HepG2 (cell line): ENCODE measurements around the gene ADAT3. TPM values are rescaled to one million over a fixed set of nuclear protein-coding genes. Genes with fewer than 3 reads are reported as not detected.

ENCODE experiments used
- ATAC-seq: fragments of 200-7000 bp; cut with Tn5 transposase; 3 replicates; pipeline ENCODE4 v1.9.1; 2020; ENCODE audit warnings: mild to moderate bottlenecking, moderate library complexity
- BruUV-seq: library from RNA; stranded (reverse); fragments of 400-500 nt; replicated peaks from 2 replicates; lab custom pipeline; 2021; lab: Mats Ljungman, UMichigan
- CTCF ChIA-PET: fragments of 300-600 bp; formaldehyde crosslinking; extraction: SDS; loops from one replicate; lab custom pipeline; 2021; ENCODE audit warnings: low total read pairs, inconsistent platforms, low intra/inter-chr PET ratio; lab: Yijun Ruan, JAX
- POLR2A ChIA-PET: fragments of 350-600 bp; sonication (Branson Sonifier 250); formaldehyde crosslinking; loops from one replicate; lab custom pipeline; 2020; ENCODE audit warnings: antibody characterized with exemption, inconsistent platforms; lab: Yijun Ruan, JAX
- DNase-seq: peaks from one replicate; pipeline ENCODE4 v3.0.0-alpha.2; 2015; ENCODE audit warnings: low spot score
- FAIRE-seq: peaks from 3 replicates; lab custom pipeline; 2011; peaks lifted over from hg19 to GRCh38; lab: Jason Lieb, UNC
- H2AFZ ChIP-seq: one replicate; pipeline ENCODE4 v1.6.1; 2011; ENCODE audit warnings: low read length, inconsistent platforms
- H3K27ac ChIP-seq: fragments of 300-600 bp; 3 replicates; pipeline ENCODE4 v1.8.0; 2011; ENCODE audit warnings: mixed run types, mild to moderate bottlenecking, mixed read lengths, low read length, inconsistent platforms; ENCODE audit not compliant: insufficient read depth; ENCODE audit errors: extremely low read length
- H3K27me3 ChIP-seq, 2 experiments: fragments of 200-600 bp in 1 of 2; 2 replicates in 1 of 2; 3 replicates in 1 of 2; pipeline versions ENCODE4 v1.6.0 to v1.8.0; 2011; ENCODE audit warnings: low read length in 2 of 2, mild to moderate bottlenecking in 2 of 2, moderate library complexity in 2 of 2, inconsistent platforms in 1 of 2; ENCODE audit not compliant: insufficient read depth in 2 of 2, control insufficient read depth in 1 of 2
- H3K36me3 ChIP-seq, 2 experiments: fragments of 200-600 bp in 1 of 2; replicated peaks in 1 of 2; 2 replicates in 1 of 2; 3 replicates in 1 of 2; pipeline versions ENCODE4 v1.5.1 to v1.8.0; 2011; ENCODE audit warnings: low read length in 2 of 2, inconsistent platforms in 1 of 2; ENCODE audit not compliant: insufficient read depth in 2 of 2, control insufficient read depth in 1 of 2
- H3K4me1 ChIP-seq: 2 replicates; pipeline ENCODE4 v1.5.1; 2012; ENCODE audit warnings: low read length, inconsistent platforms; ENCODE audit not compliant: insufficient read depth
- H3K4me2 ChIP-seq: 2 replicates; pipeline ENCODE4 v1.6.0; 2011; ENCODE audit warnings: low read depth, low read length, inconsistent platforms
- H3K4me3 ChIP-seq, 3 experiments: fragments of 200-600 bp in 1 of 3; sonication (generic), shearing (Covaris generic) in 1 of 3; replicated peaks in 1 of 3; 2 replicates each; pipeline ENCODE4 v1.5.1; 2011 to 2016; ENCODE audit warnings: low read length in 3 of 3, inconsistent platforms in 2 of 3, low read depth in 2 of 3, mild to moderate bottlenecking in 2 of 3, control low read depth in 1 of 3, mixed read lengths in 1 of 3; ENCODE audit not compliant: insufficient read depth in 1 of 3
- H3K79me2 ChIP-seq: one replicate; pipeline ENCODE4 v1.6.1; 2011; ENCODE audit warnings: low read length, inconsistent platforms; ENCODE audit not compliant: insufficient read depth
- H3K9ac ChIP-seq: 2 replicates; pipeline ENCODE4 v1.6.0; 2011; ENCODE audit warnings: mild to moderate bottlenecking, low read depth, low read length, inconsistent platforms; ENCODE audit not compliant: insufficient read depth
- H3K9me3 ChIP-seq: 2 replicates; pipeline ENCODE4 v1.5.1; 2012; ENCODE audit warnings: mild to moderate bottlenecking, low read length
- H4K20me1 ChIP-seq: 2 replicates; pipeline ENCODE4 v1.6.0; 2011; ENCODE audit warnings: inconsistent platforms, mild to moderate bottlenecking, low read length, moderate library complexity; ENCODE audit not compliant: insufficient read depth
- AGO2 ChIP-seq: fragments of 200-400 bp; formaldehyde crosslinking; optimal IDR thresholded peaks from 2 replicates; pipeline ENCODE3; 2017; ENCODE audit warnings: mild to moderate bottlenecking, low read depth, low read length, moderate library complexity
- KAT2B ChIP-seq: fragments of 150-350 bp; IDR thresholded peaks from 2 replicates; pipeline ENCODE4 v1.6.1; 2014; ENCODE audit warnings: low read depth, low read length, borderline replicate concordance
- MAFF ChIP-seq: IDR thresholded peaks from 2 replicates; pipeline ENCODE4 v1.6.1; 2011; ENCODE audit warnings: low read depth, low read length, improper control_type of control experiment
- TOE1 ChIP-seq: sonication (generic); formaldehyde crosslinking; IDR thresholded peaks from 2 replicates; pipeline ENCODE4 v1.4.0; 2020; ENCODE audit warnings: mild to moderate bottlenecking, missing genetic modification reagents
- ZBED4 ChIP-seq: sonication (generic); formaldehyde crosslinking; IDR thresholded peaks from 2 replicates; pipeline ENCODE4 v1.4.0; 2020; ENCODE audit warnings: missing genetic modification reagents, borderline replicate concordance
- ZNF788 ChIP-seq: sonication (generic); formaldehyde crosslinking; IDR thresholded peaks from 2 replicates; pipeline ENCODE4 v1.5.0; 2020; ENCODE audit warnings: mild to moderate bottlenecking, missing genetic modification reagents, borderline replicate concordance
- WGBS: methylation state at CpG from one replicate; pipeline ENCODE4 v1.1.6; 2017; ENCODE audit warnings: low lambda C conversion rate; 5-methylcytosine and 5-hydroxymethylcytosine counted together
- in situ Hi-C: cut with HindIII; loops from 2 replicates; pipeline ENCODE4 v1.10.0; 2017; ENCODE audit warnings: low pct_unique_long_range_greater_than_20kb; ENCODE audit not compliant: extremely low pct_ligation_motif_present
- intact Hi-C: fragments of 100-400 bp; cut with micrococcal nuclease; formaldehyde crosslinking; loops from one replicate; pipeline ENCODE4 v1.10.0; 2022; ENCODE audit not compliant: unreplicated experiment
- polyA plus RNA-seq, 8 experiments: library from polyadenylated mRNA; depleted of rRNA in 3 of 8; stranded (reverse) in 7 of 8; unstranded in 1 of 8; fragments of >200 nt; fragmentation: Illumina TruSeq in 4 of 8; extraction: Trizol in 4 of 8; gene quantifications; 2 replicates each; pipeline versions ENCODE4 v1.2.1 to v1.2.3, GENCODE V29; 2011 to 2016; ENCODE audit warnings: low read depth in 4 of 8, missing spikeins in 1 of 8, mixed read lengths in 1 of 8; ENCODE audit not compliant: insufficient read depth in 1 of 8
- total RNA-seq, 5 experiments: library from RNA; depleted of rRNA; stranded (reverse); fragments of >200 nt; fragmentation: Illumina TruSeq; extraction: Trizol; gene quantifications; 2 replicates each; pipeline ENCODE4 v1.2.3, GENCODE V29; 2016; ENCODE audit warnings: low read depth in 1 of 5
- TF ChIP-seq, protein P1 (sequence below): sonication (generic); formaldehyde crosslinking; IDR thresholded peaks from 2 replicates; pipeline ENCODE4 v1.4.0; 2020; ENCODE audit warnings: missing genetic modification reagents

ADAT3 gene
- total and polyA plus RNA-seq, 2 of the 13 experiments (the other 11 are each of a cell fraction or from before 2014, with no cell fraction given) = 0.95 to 3.5 TPM

DNA sequence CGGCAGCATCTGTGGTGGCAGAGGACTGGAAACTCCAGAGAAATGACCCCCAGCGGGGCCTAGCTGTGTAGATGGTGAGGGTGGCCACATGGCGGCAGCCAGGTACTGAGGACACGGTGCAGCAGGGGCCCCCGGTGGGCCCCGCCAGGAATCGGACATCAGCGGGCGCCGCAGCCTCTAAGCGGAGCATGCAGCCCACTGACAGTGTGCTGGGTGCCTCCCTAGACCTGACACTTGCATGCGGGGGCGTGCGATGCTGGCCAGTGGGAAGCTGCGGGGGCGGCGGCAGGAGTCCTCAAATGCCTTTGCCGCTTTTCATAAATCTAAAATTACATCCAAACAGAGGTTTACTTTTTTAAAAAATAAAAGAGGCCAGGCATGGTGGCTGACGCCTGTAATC, 16.1 kb downstream of the ADAT3 start (continued):
- TF ChIP-seq MAFF (no peak), ZBED4 (CRISPR knock-in tag) (no peak), ZNF788 (no peak), KAT2B (no peak)
- TF ChIP-seq, protein P1, sequence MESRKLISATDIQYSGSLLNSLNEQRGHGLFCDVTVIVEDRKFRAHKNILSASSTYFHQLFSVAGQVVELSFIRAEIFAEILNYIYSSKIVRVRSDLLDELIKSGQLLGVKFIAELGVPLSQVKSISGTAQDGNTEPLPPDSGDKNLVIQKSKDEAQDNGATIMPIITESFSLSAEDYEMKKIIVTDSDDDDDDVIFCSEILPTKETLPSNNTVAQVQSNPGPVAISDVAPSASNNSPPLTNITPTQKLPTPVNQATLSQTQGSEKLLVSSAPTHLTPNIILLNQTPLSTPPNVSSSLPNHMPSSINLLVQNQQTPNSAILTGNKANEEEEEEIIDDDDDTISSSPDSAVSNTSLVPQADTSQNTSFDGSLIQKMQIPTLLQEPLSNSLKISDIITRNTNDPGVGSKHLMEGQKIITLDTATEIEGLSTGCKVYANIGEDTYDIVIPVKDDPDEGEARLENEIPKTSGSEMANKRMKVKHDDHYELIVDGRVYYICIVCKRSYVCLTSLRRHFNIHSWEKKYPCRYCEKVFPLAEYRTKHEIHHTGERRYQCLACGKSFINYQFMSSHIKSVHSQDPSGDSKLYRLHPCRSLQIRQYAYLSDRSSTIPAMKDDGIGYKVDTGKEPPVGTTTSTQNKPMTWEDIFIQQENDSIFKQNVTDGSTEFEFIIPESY = 0 out of 2 replicates have a peak, but pooled peaks have one; percentile 14

GRCh38 chr19:1921825-1922224, 16.6 kb downstream of the ADAT3 start:
- 97% methylated on average over 10 of the region's 15 CpGs for WGBS
- in situ Hi-C loops = no loop called here
- Histone ChIP-seq H3K36me3 (peaks cover 25 to 39% of the 10 kb centered on the region in 2 experiments; a peak in 4 of 5 replicates), H3K4me2 (no peak overlapping the region), H2AFZ (no peak overlapping the region), H3K4me1 (no peaks in the 10 kb centered on the region), H3K9me3 (no peaks in the 10 kb centered on the region), H3K79me2 (no peaks in the 10 kb centered on the region), H3K27ac (no peak overlapping the region), H3K27me3 (no peaks in the 10 kb centered on the region), H4K20me1 (no peaks in the 10 kb centered on the region), H3K4me3 (no peak overlapping the region), H3K9ac (no peak overlapping the region)
- no TSS peak for BruUV-seq
- FAIRE-seq (no peak), DNase-seq (no peak), ATAC-seq (no peak)
- intact Hi-C loops = no loop called here
- ChIA-PET POLR2A (no interaction called here), CTCF (no interaction called here)
- TF ChIP-seq AGO2 (peak; percentile 10), TOE1 (CRISPR knock-in tag) (no peak)
